T-helper 22 cell (primary cell): ENCODE results near the gene AKAP13.

ENCODE experiments used
- DNase-seq: peaks from one replicate; pipeline ENCODE4 v3.0.0-alpha.2; 2020; ENCODE audit warnings: low read depth

Gene AKAP13

GRCh38 chr15:85741021-85741421 is 360.6 kb downstream of the AKAP13 start:
- DNase-seq: no peak

DNA sequence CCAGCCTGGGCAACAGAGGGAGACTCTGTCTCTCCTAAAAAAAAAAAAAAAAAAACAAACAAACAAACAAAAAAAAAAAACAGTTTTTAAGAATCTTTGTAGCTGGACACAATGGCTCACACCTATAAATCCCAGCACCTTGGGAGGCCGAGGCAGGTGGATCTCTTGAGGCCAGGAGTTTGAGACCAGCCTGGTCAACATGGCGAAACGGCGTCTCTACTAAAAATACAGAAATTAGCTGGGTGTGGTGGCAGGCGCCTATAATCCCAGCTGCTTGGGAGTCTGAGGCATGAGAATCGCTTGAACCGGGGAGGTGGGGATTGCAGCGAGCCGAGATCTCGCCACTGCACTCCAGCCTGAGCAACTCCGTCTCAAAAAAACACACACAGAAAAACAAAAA is 361.3 kb downstream of the AKAP13 start:
- no peak for DNase-seq

GRCh38 chr15:85742186-85742821 is 361.9 kb downstream of the AKAP13 start:
- no peak for DNase-seq

DNA sequence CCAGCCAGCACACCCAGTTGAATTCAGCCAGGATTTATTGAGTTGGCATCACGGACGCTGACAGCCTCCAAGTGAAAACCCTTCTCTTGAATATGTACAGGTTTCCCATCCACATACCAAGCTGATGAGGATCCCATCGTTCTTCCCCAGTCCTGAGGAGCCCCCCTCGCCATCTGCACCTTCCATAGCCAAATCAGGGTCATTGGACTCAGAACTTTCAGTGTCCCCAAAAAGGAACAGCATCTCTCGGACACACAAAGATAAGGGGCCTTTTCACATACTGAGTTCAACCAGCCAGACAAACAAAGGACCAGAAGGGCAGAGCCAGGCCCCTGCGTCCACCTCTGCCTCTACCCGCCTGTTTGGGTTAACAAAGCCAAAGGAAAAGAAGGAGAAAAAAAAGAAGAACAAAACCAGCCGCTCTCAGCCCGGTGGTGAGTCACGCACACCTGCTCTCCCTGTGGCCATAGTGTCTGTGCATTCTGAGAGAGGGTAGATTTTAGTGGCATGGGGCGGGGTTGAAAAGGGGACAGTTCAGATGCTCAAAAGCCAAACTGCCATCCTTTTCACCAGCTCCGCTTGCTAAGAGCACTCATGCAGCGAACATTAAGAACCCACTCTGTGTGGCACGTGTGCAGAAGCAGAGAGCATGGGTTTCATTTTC is 363.1 kb downstream of the AKAP13 start:
- DNase-seq: no peak

GRCh38 chr15:85744579-85744978 is 364.2 kb downstream of the AKAP13 start:
- no peak for DNase-seq

DNA sequence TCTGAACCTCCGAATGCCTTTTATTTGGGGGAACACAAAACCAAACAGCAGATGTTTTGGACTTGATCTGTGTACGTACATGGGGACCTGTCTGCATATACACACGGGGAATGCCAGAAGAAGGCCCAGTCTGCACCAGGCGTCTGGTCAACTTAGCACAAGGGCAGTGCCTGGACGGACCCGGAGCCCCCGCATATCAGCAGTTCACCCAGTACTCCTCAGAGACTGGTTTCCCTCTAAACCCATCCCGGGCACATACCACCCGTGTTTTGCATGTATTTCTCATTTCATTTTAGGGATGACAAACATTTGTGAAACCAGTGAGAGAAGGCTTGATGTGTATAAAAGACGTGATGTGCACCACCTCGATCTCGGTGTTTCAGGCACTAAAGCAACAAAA is 364.6 kb downstream of the AKAP13 start:
- DNase-seq: no peak

- DNase-seq: no peak
These were observed 365.2 kb downstream of the AKAP13 start for GRCh38 chr15:85745525-85746150.

GRCh38 chr15:85746641-85747040 is 366.2 kb downstream of the AKAP13 start:
- DNase-seq: no peak

- DNase-seq: no peak
These were observed 367.8 kb downstream of the AKAP13 start for GRCh38 chr15:85748176-85748575.

DNA sequence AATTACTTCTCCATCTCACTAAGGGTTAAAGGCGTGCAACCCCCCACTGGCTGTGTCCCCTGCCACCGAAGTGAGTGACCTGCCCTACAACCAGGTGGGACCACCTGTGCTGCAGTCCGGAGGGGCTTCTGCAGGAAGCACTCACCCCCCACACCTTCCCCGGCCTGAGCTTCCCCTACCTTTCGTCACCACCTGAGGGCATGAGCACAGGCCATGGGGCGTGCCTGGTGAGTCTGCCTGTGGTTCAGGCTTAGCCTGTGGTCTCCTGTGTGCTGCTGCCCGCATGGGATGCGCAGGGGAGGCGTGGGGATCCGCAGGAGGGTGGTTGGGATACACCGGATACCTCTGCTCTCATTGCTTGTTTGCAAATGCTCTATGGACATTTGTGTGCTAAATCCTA is 368.3 kb downstream of the AKAP13 start:
- DNase-seq: no peak

DNA sequence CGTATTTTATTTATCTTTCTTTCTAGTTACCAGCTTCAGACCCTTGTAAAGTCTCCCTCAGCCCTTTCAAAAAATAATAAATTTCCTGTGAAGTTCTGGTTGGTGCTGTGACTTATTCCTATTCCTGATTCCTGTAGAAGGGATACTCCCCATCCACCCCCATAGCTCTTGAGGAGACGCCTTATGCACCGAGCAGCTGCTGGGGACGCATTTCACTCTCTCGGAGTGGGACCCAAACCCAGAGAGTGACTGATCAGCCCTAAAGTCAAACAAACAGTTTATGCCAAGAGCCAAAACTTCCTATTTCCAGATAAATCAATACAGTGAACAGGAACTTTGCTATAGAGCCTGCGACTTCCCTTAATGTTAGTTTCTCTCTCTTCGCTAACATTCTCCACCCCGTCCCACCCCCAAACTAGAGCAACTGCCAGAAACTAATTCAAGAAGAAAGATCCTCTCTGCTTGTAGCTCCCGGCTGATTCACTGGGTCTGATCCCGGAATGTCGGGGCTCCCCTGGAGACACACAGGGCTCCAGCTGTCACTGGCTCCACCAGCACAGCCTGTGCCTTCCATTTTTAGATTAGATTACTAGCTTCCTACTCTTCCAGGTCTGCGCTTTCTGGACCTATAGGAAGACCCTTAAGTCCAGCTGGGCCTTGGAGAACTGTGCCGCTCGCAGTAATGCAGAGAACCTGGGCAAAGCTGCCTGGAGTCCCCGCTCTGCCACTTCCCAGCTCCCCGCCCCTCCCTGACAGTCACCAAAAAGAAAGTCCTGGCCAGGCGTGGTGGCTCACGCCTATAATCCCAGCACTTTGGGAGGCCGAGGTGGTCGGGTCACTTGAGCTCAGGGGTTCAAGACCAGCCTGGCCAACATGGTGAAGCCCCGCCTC is 369.1 kb downstream of the AKAP13 start:
- DNase-seq: no peak

DNA sequence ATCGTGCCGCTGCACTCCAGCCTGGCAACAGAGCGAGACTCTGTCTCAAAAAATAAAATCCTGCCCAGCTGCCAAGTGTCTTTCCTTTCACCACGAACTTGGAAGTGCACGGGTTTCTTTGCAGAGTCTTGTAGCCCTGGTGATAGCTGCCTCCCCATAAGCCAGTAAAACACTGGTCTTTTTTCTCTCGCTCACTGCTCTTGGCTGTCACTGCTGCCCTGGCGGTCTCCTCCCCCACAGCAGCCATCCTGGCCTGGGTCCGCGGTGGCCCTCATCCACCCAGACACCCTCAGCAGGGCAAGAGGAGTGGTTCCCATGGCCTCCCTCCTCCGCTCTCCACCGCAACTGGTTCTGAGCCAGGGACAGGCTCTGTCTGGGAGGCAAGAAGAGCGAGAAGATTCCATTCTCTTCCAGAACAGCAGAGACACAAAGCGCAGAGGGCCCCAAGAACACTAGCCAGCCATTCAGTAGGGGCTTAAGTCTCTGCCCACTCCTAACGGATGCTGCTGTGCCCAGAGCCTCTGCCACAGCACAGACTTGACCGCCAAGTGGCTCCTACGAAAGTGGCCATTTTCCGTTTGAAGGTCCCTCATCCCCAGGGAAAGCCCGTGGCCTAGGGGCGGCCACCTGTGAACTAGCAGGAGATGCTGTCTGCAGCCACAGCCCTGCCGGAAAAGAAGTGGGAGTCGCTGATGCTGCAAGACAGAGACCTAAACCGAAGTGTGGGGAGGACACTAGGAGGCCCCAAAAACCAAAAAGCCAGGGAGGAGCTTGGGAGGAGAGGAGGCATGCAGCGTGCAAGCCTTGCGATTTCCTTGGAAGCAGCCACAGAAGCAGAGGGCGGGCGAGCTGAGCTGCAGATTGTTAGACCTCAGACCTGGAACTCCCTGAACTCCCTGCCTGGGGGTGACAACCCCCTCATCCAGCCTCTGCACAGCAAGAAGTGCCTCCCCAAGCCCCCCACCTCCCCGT is 370.2 kb downstream of the AKAP13 start:
- DNase-seq: no peak

GRCh38 chr15:85751291-85752123 is 371.1 kb downstream of the AKAP13 start:
- no peak for DNase-seq

GRCh38 chr15:85752124-85752475 is 371.7 kb downstream of the AKAP13 start:
- DNase-seq: no peak

GRCh38 chr15:85752491-85752961 is 372.1 kb downstream of the AKAP13 start:
- DNase-seq: no peak

GRCh38 chr15:85753261-85753660 is 372.9 kb downstream of the AKAP13 start:
- no peak for DNase-seq

GRCh38 chr15:85753791-85754452 is 373.5 kb downstream of the AKAP13 start:
- DNase-seq: no peak

GRCh38 chr15:85754989-85755388 is 374.6 kb downstream of the AKAP13 start:
- DNase-seq: no peak

- no peak for DNase-seq
These were observed 375.1 kb downstream of the AKAP13 start for GRCh38 chr15:85755471-85755870.

- no peak for DNase-seq
These were observed 375.5 kb downstream of the AKAP13 start for GRCh38 chr15:85755942-85756341.
